ENCODE results near the gene OR6K2.

Gene OR6K2

GRCh38 chr1:158685085-158685484 is 15.4 kb downstream of the OR6K2 start:
- DNase-seq, result no peak

GRCh38 chr1:158681606-158682005 is 18.8 kb downstream of the OR6K2 start:
- DNase-seq, result no peak

GRCh38 chr1:158679289-158679688 is 21.2 kb downstream of the OR6K2 start:
- DNase-seq, result no peak

- no peak for DNase-seq
Observed at GRCh38 chr1:158675563-158676323, 24.7 kb downstream of the OR6K2 start.

- no peak for DNase-seq
Observed at GRCh38 chr1:158674302-158674701, 26.1 kb downstream of the OR6K2 start.

- no peak for DNase-seq
Observed at GRCh38 chr1:158666037-158666436, 34.4 kb downstream of the OR6K2 start.

- no peak for DNase-seq
Observed at GRCh38 chr1:158654571-158654970, 45.9 kb downstream of the OR6K2 start.

- no peak for DNase-seq
Observed at GRCh38 chr1:158654086-158654485, 46.4 kb downstream of the OR6K2 start.

GRCh38 chr1:158652721-158653334 is 47.6 kb downstream of the OR6K2 start:
- no peak for DNase-seq
